Liver (tissue), 3 donors: ENCODE measurements around the gene PES1.

Experiments
- GABPA ChIP-seq, 2 donors: IDR thresholded peaks in 1 of 2; conservative IDR thresholded peaks in 1 of 2; 2 replicates each; pipeline ENCODE4 v1.6.1; 2016; ENCODE audit warnings: antibody characterized with exemption in 2 of 2, mild to moderate bottlenecking in 1 of 2, moderate library complexity in 1 of 2
- HNF4A ChIP-seq, 2 donors: conservative IDR thresholded peaks; 2 replicates each; pipeline ENCODE4 v1.6.1; 2016; ENCODE audit warnings: antibody characterized with exemption in 2 of 2, mild to moderate bottlenecking in 2 of 2
- JUND ChIP-seq, 2 donors: IDR thresholded peaks; 2 replicates each; pipeline ENCODE4 v1.6.1; 2016; ENCODE audit warnings: antibody characterized with exemption in 2 of 2
- NR2F2 ChIP-seq: IDR thresholded peaks from 2 replicates; pipeline ENCODE4 v1.6.1; 2016; ENCODE audit warnings: antibody characterized with exemption
- RAD21 ChIP-seq, 2 donors: IDR thresholded peaks; 2 replicates each; pipeline ENCODE4 v1.6.1; 2016; ENCODE audit warnings: antibody characterized with exemption in 2 of 2, mild to moderate bottlenecking in 2 of 2
- RXRA ChIP-seq, 2 donors: IDR thresholded peaks; 2 replicates each; pipeline ENCODE4 v1.6.1; 2017 to 2018; ENCODE audit warnings: antibody characterized with exemption in 2 of 2, mild to moderate bottlenecking in 1 of 2
- SP1 ChIP-seq: IDR thresholded peaks from 2 replicates; pipeline ENCODE4 v1.6.1; 2018; ENCODE audit warnings: antibody characterized with exemption, mild to moderate bottlenecking
- TAF1 ChIP-seq: conservative IDR thresholded peaks from 2 replicates; pipeline ENCODE4 v1.6.1; 2016; ENCODE audit warnings: antibody characterized with exemption, mild to moderate bottlenecking
- YY1 ChIP-seq: IDR thresholded peaks from 2 replicates; pipeline ENCODE4 v1.6.1; 2016; ENCODE audit warnings: antibody characterized with exemption, mild to moderate bottlenecking
- TF ChIP-seq, protein P1 (sequence below): fragments of 150-350 bp; IDR thresholded peaks from 2 replicates; pipeline ENCODE4 v1.5.1; 2017; ENCODE audit warnings: improper control_type of control experiment, low read depth, low read length; ENCODE audit not compliant: missing input control
- TF ChIP-seq, protein P2 (sequence below): IDR thresholded peaks from 2 replicates; pipeline ENCODE4 v1.6.1; 2016; ENCODE audit warnings: antibody characterized with exemption, mild to moderate bottlenecking
- TF ChIP-seq, protein P3 (sequence below): IDR thresholded peaks from 2 replicates; pipeline ENCODE4 v1.6.1; 2016; ENCODE audit warnings: antibody characterized with exemption
- TF ChIP-seq, protein P4 (sequence below): IDR thresholded peaks from 2 replicates; pipeline ENCODE4 v1.6.1; 2016; ENCODE audit warnings: antibody characterized with exemption
- TF ChIP-seq, protein P5 (sequence below): IDR thresholded peaks from 2 replicates; pipeline ENCODE4 v1.6.1; 2016; ENCODE audit warnings: antibody characterized with exemption
- donor health status: healthy.
- donor health status: healthy.

DNA sequence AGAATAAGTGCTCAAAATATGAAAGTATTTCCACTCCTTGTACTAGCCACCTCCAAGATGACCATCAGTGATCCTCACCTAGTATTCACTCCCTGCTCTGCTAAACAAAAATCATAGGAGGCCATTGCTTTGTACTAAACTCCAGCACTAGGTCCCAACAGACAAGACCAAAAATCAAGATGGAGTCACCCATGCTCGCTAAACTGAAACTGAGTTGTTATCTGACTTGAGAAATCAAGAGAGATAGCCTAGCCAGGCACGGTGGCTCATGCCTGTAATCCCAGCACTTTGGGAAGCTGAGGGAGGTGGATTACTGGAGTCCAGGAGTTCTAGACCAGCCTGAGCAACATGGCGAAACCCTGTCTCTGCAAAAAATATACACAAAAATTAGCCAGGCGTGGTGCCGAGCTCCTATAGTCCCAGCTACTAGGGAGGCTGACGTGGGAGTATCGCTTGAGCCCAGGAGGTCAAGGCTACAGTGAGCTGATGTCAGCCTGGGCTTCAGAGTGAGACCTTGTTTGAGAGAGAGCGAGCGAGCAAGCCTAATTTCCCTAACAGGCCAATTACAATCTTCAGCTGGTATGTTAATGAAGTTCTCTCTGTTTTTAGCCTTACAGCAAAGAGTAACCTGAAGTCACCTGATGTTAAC lies 54.5 kb downstream of the PES1 start:
- TF ChIP-seq, protein P1, sequence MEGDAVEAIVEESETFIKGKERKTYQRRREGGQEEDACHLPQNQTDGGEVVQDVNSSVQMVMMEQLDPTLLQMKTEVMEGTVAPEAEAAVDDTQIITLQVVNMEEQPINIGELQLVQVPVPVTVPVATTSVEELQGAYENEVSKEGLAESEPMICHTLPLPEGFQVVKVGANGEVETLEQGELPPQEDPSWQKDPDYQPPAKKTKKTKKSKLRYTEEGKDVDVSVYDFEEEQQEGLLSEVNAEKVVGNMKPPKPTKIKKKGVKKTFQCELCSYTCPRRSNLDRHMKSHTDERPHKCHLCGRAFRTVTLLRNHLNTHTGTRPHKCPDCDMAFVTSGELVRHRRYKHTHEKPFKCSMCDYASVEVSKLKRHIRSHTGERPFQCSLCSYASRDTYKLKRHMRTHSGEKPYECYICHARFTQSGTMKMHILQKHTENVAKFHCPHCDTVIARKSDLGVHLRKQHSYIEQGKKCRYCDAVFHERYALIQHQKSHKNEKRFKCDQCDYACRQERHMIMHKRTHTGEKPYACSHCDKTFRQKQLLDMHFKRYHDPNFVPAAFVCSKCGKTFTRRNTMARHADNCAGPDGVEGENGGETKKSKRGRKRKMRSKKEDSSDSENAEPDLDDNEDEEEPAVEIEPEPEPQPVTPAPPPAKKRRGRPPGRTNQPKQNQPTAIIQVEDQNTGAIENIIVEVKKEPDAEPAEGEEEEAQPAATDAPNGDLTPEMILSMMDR, result no peak
- TF ChIP-seq HNF4A (conservative IDR thresholded peaks at IDR 0.05) (no peak), NR2F2 (no peak), YY1 (no peak), RAD21 (IDR thresholded peaks at IDR 0.05) (no peak), GABPA (IDR thresholded peaks at IDR 0.05 in 1 of 2, conservative IDR thresholded peaks at IDR 0.05 in 1 of 2) (no peak), JUND (IDR thresholded peaks at IDR 0.05) (no peak), SP1 (no peak), RXRA (IDR thresholded peaks at IDR 0.05) (no peak), TAF1 (no peak)
- TF ChIP-seq, protein P2, sequence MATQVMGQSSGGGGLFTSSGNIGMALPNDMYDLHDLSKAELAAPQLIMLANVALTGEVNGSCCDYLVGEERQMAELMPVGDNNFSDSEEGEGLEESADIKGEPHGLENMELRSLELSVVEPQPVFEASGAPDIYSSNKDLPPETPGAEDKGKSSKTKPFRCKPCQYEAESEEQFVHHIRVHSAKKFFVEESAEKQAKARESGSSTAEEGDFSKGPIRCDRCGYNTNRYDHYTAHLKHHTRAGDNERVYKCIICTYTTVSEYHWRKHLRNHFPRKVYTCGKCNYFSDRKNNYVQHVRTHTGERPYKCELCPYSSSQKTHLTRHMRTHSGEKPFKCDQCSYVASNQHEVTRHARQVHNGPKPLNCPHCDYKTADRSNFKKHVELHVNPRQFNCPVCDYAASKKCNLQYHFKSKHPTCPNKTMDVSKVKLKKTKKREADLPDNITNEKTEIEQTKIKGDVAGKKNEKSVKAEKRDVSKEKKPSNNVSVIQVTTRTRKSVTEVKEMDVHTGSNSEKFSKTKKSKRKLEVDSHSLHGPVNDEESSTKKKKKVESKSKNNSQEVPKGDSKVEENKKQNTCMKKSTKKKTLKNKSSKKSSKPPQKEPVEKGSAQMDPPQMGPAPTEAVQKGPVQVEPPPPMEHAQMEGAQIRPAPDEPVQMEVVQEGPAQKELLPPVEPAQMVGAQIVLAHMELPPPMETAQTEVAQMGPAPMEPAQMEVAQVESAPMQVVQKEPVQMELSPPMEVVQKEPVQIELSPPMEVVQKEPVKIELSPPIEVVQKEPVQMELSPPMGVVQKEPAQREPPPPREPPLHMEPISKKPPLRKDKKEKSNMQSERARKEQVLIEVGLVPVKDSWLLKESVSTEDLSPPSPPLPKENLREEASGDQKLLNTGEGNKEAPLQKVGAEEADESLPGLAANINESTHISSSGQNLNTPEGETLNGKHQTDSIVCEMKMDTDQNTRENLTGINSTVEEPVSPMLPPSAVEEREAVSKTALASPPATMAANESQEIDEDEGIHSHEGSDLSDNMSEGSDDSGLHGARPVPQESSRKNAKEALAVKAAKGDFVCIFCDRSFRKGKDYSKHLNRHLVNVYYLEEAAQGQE, result no peak
- TF ChIP-seq, protein P3, sequence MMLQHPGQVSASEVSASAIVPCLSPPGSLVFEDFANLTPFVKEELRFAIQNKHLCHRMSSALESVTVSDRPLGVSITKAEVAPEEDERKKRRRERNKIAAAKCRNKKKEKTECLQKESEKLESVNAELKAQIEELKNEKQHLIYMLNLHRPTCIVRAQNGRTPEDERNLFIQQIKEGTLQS, result no peak
- TF ChIP-seq, protein P4, sequence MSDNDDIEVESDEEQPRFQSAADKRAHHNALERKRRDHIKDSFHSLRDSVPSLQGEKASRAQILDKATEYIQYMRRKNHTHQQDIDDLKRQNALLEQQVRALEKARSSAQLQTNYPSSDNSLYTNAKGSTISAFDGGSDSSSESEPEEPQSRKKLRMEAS, result no peak
- TF ChIP-seq, protein P5, sequence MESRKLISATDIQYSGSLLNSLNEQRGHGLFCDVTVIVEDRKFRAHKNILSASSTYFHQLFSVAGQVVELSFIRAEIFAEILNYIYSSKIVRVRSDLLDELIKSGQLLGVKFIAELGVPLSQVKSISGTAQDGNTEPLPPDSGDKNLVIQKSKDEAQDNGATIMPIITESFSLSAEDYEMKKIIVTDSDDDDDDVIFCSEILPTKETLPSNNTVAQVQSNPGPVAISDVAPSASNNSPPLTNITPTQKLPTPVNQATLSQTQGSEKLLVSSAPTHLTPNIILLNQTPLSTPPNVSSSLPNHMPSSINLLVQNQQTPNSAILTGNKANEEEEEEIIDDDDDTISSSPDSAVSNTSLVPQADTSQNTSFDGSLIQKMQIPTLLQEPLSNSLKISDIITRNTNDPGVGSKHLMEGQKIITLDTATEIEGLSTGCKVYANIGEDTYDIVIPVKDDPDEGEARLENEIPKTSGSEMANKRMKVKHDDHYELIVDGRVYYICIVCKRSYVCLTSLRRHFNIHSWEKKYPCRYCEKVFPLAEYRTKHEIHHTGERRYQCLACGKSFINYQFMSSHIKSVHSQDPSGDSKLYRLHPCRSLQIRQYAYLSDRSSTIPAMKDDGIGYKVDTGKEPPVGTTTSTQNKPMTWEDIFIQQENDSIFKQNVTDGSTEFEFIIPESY, result no peak
